Measurements from ENCODE around the gene TMEM168.
A peak's percentile ranks its signal among the peaks of the same experiment; 100 is the strongest.
"Not testable (repeated sequence)": the region's sequence is repeated elsewhere in the genome, so short reads cannot be mapped to it uniquely, and the experiment has no call there.

The TMEM168 gene, protein sequence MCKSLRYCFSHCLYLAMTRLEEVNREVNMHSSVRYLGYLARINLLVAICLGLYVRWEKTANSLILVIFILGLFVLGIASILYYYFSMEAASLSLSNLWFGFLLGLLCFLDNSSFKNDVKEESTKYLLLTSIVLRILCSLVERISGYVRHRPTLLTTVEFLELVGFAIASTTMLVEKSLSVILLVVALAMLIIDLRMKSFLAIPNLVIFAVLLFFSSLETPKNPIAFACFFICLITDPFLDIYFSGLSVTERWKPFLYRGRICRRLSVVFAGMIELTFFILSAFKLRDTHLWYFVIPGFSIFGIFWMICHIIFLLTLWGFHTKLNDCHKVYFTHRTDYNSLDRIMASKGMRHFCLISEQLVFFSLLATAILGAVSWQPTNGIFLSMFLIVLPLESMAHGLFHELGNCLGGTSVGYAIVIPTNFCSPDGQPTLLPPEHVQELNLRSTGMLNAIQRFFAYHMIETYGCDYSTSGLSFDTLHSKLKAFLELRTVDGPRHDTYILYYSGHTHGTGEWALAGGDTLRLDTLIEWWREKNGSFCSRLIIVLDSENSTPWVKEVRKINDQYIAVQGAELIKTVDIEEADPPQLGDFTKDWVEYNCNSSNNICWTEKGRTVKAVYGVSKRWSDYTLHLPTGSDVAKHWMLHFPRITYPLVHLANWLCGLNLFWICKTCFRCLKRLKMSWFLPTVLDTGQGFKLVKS

DNA sequence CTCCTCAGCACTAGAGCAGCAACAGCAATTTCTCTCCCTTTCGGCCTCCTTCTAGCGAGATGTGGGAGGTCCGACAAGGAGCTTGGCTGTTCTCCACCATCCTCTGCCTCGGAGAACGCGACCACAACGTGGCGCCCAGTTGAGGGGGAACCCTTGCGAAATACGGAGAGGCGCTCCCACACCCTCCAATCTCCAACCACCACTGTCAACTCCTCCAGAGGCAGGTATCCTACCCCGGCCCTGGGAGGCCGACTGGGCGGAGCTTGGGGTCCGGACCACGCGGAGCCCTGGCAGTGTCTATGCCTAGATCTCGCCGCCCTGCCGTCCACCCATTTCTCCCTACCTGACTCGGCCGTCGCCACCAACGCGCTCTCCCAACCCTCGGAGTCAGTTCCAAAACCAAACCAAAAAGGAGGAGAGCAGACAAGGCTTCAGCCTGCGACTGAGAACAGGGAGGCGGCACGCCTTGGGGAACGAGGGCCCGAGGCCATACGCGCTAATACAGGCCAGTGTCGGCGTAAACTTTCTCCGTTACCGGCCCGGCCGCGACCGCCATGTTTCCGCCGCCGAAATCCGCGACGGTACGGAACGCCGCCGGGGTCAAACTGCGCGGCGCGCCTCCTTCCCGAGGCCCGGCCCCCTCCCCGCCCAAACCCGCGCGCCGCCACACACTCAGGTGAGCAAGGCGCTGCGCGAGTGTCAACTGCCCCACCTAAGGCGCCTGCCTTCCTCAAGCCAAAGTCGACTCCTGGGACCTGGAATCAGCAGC, at the start of gene TMEM168:
TSS of gene TMEM168 (minus strand) at position 577 of the 769 bp plus-strand sequence. CDS start 5,568 bp downstream, outside the sequence.
- peak; percentile 66 to 78 for DNase-seq (ENCODE audit: low read depth in 2 of 2)

DNA sequence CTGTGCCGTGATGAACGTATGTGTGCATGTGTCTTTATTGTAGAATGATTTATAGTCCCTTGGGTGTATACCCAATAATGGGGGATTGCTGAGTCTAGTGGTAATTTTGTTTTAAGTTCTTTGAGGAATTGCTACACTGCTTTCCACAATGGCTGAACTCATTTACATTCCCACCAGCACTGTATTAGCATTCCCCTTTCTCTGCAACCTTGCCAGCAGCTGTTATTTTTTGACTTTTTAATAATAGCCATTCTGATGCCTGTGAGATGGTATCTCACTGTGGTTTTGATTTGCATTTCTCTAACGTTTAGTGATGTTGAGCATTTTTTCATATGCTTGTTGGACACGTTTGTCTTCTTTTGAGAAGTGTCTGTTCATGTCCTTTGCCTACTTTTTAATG, 45.7 kb upstream of the TMEM168 start:
- not testable (repeated sequence) for DNase-seq (ENCODE audit: low read depth in 2 of 2)

DNA sequence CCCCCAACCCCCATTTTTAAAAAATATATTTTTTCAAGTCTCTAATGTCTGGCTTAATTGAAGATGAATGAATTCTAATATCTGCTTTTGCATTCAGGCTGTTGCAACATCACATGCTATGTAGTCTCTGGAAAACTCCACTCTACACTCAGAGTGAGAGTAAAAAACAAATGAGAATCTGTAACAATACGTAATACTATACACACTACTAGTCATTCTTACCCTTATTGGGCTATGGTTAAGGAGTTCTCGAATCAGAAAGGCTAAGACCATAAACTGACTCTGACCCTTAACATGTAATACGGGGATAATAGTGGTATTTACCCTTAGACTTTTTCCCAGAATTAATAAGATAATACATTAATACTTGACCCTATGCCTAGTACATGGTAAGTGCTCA, 42.9 kb upstream of the TMEM168 start:
- DNase-seq (ENCODE audit: low read depth in 2 of 2) = no peak

DNA sequence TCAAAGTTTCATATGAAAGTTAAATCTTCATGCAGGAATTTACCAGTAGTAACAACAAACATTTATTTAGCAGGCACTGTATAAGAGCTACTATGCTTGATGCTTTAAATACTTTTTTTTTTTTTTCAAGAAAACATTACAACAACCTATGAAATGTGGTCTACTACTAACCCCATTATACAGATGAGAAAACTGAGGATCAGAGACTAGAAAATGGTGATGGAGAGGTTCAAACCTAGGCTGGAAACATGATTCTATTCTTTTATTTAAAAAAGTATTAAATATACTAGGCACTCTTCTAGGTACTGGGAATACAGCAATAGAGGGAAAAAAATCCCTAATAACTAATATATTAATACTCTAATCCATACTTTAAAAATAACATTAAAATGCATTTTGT, 40.6 kb upstream of the TMEM168 start:
- no peak for DNase-seq (ENCODE audit: low read depth in 2 of 2)

DNA sequence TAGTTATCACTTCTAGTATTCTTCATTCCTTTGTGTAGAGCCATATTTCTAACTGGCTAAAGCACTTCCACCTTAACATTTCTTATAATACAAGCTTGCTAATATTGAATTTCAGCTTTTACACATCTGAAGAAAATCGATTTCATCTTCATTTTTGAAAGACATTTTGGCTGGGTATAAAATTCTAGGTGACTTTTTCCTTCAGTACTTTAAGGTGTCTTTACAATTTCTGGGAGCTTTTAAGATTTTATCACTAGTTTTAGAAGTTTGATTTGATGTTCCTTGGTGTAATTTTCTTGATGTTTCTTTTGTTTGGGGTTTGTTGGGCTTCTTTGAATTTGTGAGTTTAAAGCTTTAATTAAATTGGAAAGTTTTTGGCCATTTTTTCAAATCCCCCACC, 38.5 kb upstream of the TMEM168 start:
- DNase-seq (ENCODE audit: low read depth in 2 of 2) = no peak

DNA sequence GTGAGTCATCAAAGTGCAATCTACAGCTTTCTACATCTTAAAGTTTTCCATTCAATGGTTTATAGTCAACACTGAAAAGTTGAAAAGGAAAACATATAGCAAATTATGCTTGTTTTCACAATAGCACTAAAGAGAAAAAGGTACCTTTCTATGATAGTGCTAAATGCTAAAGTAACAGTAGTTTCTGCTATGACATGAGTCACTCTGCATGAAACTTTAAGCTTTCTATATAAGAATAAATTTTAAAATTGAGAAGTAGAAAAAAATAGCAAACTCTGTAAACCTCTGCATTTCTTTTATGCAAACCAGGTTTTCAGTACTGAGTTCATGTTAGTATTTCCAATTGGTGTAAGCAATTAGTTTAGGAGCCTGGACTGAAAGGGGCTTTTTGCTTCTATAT, 31.2 kb upstream of the TMEM168 start:
- DNase-seq (ENCODE audit: low read depth in 2 of 2) = no peak

DNA sequence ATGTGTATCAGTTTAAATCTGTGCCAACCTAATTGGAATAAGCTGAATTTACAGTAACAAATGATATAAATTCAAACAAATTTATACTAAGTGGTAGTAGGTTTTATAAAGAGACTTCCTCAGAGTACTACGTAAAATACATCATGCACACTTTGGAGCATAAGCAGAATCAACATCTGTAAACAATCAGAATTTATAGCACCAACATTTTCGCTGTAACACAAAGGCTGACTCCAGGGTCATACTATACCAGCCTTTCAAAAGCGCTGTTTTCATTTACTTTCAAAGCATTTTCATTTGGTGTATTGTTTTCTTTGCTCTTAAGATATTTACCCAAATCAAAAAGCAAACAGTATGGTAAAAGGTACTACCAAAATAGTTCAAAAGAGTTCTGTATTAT, 29.3 kb upstream of the TMEM168 start:
- no peak for DNase-seq (ENCODE audit: low read depth in 2 of 2)

DNA sequence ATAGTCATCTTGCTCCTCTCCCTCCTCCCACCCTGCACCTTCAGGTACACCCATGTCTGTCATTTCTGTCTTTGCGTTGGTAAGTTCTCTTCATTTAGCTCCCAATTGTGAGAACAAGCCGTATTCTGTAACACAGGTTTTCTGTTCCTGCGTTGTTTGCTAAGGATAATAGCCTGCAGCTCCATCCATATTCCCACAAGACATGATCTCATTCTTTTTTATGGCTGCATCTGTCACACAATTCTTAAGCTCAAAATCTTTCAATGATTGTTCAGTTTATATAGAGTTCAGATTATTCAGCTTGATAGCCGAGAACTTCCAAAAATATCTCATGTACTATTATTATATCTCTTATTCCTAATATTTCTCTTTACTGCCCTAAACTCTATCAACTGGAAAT, 16.0 kb upstream of the TMEM168 start:
- no peak for DNase-seq (ENCODE audit: low read depth in 2 of 2)

DNA sequence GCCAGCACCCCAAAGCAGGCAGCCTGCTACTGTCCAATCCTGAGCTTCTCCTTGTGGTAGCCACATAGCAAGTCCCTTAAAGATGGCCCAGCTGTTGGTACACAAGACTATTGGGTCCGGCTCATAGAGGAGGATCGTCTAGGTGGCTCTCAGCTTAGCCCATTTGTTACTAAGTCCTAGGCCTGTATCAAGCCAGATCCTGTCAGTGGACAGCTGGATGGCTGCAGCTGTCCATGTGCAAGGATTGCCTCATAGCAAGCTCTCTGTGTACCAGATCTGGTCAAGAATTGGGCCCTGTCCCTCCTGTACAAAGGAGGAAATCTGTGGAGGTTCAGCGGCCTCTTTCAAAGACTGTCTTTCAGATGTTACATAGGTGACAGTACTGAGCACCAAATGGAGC, 12.2 kb upstream of the TMEM168 start:
- DNase-seq (ENCODE audit: low read depth in 2 of 2) = no peak

DNA sequence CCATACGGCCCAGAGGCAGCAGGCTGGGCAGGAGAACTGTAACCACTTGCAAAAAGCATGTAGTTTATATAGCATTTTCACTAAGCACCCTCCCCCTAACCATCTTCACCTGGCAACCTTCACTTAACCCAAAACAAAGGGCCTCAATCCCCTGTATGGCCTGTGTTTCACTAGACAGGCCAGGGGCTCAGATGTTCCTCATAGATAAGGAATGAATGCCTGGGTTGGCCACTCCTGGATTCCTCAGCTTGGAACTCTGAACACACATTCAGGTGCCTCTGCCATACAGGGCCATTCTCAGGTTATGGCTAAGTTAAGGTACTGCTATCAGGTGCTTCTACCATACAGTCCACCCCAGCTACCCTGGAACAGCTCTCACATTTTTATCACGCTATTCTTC, 10.3 kb upstream of the TMEM168 start:
- no peak for DNase-seq (ENCODE audit: low read depth in 2 of 2)

DNA sequence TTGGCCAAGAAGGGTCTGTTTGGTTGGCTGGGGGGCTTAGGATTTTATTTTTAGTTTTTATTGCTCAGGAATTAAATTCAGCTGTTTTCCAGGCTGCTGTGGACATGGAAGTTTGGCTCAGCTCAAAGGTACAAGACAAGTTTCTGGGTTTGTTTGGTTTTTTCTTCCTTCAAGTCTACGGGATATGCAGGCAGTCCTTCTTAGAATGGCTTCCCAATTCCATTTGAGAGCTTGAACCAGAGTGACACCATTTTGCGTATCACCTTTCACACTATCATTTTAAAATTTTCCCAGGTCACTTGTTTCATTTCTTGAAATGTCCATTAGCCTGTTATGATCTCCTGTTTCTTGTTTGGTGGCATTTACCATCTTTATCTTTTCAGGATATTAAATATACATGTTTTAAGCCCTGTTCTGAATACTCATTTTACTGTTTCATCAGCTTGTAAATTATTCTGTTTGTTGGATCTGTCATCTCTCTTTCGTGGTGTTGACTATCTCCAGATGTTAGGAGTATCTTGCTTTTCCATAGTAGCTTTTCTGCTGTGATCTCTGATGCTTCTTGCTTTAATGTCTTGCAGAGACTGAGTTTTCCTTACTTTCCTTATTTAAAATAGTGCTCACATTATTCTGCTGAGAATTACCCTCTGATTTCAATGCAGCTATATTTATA, 9.4 kb upstream of the TMEM168 start:
- DNase-seq (ENCODE audit: low read depth in 2 of 2) = no peak

DNA sequence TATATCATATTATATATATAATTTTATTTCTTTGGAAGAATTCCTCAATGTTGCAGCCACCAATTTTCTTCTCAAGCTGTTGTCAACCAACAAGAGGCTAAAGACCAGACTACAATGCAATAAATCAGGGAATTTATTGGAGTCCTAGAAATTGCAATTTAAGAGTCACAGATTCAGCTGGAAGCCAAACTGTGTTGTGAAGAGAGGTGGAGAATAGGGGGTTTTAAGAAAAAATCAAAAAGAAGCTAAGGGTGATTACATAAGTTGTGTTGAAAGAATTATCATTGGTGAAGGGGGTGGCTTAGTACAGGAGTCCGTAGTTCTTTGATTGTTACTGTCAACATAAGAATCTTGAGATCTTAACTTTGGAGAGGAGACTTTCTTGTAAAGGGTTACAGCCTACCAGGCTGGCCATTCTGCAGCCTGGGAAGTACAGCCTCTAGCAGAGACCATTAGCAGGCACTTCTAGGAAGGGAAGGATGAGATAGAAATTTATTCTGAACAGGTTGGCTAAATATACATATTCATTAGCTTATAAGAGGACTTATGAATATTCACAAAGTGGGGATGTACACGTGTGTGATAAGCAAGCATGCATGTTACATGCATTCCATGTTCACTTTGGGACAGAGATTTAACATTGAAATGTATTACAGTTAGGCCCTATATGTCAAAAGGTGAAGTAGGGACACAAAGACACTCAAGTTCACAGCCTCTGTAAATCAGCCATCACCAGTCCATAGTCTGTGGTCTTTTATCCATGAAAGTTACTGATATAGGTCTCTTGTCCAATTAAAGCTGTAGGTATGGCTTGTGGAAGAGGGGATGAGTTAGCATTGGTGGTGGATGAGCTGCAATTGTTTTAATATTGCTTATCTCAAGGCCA, 8.3 kb upstream of the TMEM168 start:
- DNase-seq (ENCODE audit: low read depth in 2 of 2) = no peak

DNA sequence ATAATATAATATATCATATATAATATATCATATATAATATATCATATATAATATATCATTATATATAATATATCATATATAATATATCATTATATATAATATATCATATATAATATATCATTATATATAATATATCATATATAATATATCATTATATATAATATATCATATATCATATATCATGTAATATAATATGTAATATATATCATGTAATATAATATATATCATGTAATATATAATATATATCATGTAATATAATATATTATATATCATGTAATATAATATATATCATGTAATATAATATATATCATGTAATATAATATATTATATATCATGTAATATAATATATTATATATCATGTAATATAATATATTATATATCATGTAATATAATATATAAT, 6.4 kb upstream of the TMEM168 start:
- DNase-seq (ENCODE audit: low read depth in 2 of 2) = not testable (repeated sequence)

DNA sequence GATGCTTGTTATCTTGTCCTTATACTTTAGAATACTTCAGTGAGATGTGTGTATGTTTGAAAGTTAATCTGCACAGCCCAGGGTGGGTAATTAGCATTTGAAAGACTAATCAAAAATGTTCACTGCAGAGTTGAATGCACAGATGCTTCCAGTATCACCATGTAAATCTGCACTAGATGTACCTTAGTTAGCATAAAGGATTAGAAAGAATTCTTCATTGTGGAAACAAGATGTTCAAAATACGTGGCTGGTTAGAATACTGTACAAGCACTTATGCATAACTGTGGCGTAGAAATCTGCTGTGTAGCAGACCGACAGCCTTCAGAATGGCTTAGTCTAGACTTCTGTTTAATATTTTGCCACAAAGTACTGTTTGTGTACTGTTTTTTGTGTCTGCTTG, 2.2 kb upstream of the TMEM168 start:
- DNase-seq (ENCODE audit: low read depth in 2 of 2) = no peak

DNA sequence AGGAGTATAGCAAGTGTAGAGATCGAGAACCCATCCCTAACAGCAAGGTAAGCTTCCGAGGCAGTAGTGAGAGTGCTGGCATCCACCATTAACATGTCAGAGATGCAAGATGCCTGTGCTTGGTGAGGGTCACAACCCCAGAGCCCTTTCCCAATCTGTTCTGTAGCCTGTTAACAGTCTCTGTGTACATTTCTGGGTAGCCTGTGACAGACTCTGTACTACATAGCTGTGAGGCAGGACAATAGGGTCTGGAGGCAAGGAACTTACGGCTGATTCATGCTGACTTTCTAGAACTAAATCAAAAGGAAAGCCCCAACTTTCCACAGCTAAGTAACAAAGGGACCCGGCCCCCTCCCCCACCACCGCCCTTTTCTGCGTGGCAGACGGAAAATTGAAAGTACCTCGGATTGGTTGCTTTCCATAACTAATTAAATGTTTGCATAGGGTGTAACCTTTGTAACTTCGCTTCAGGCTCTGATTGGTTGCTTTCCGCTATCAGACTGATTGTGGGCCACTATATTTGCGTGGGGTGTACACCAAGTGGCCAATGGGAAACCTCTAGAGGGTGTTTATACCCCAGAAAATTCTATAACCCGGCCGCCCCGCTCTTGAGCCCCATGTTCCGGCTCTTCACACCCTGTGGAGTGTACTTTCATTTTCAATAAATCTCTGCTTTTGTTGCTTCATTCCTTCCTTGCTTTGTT, 1.4 kb upstream of the TMEM168 start:
- DNase-seq (ENCODE audit: low read depth in 2 of 2) = no peak

DNA sequence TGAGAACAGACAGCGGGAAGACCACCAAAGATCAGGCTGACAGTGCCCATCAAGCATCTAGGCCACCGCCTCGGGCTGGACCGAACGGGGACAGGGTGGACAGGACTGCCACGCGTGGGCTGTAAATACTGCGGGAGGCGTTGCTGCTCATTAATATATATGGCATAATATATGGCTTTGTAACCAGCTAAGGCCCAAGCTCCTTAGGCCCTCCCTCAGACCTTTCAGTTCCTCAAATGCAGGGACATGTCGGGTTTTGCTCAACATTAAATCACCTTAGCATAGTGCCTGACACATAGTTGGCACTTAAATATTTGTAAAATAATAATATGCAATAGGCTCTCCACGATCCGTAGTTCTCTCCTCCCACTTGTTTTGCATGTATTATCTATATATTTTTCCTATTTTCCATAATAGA, 402 bp upstream of the TMEM168 start:
- no peak for DNase-seq (ENCODE audit: low read depth in 2 of 2)

DNA sequence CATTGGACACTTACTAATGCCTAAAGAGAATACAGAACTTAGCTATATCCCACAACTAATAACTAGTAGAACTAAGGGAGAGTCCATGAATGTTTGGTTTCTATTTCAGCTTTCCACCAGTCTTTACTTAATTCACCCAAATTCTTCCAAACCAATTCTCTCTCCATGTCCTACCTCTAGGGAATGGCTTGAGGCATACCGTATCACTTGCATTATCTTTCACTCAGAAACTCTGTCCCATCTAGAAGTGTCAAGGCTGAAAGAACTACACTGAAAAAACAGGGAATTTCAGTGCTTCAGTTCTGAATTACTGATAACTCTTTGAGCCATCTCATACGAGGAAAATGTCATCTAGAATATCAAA, 758 bp downstream of the TMEM168 start:
- no peak for DNase-seq (ENCODE audit: low read depth in 2 of 2)

DNA sequence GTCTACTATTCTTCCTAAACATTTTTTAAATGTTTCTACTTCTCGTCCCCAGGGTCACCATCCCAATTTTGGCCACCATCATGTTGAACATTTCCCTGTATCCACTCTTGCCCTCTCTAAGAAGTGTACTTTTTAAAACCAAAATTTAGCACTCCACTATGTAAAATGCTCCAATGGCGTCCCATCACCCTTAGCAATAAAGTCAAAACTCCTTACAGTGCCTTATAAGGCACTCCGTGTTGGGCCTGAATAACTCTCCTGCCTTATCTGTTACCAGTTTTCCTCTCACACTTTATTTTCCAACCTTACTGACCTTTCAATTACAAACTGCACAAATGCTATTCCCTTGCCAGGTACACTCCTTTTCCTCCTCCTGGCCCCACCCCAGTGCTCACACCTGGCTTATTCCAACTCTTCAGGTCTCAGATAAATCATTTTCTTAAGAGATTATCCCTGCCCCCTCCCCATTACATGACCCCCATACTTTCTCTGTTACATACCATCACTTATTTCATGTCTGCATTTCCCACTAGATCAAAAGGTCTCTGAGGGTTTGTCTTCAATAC, 1.3 kb downstream of the TMEM168 start:
- no peak for DNase-seq (ENCODE audit: low read depth in 2 of 2)

DNA sequence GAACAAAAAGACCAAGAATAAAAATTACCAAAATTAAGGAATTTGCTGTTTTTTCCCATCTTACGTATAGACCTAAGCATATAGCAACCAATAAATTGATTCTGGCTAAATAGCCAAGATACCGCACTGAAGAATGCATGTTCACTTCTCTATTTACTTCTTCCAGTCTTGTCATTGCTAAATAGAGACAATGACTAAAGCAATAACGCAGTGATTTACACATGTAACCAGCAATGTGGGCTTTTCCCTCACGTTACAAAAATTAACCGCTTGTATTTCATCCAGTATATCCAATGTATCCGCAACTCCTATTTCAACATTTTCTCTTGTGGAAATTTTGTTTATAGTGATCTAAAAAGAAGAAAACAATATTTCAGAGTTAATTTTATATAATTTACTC, 5.6 kb downstream of the TMEM168 start:
- no peak for DNase-seq (ENCODE audit: low read depth in 2 of 2)

DNA sequence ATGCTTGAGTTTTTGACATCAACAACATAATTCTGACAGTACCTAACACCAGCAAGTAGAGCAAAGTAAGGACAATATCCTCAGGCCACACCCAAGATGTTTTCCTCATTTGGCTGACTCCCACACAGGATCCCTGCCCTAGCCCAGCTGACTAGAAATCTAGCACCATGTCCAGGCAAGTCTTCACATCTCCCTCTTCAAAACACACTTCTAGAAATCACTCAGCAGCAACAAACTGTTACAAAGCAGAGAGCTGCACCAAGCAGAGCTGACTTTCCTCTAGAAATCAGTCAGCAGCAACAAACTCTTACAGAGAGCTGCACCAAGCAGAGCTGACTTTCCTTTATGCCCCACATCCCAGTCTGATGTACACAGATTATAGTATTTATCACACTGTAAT, 7.7 kb downstream of the TMEM168 start:
- DNase-seq (ENCODE audit: low read depth in 2 of 2) = no peak
